Activated CD8-positive, alpha-beta memory T cell treated with anti-CD3 and anti-CD28 coated beads, Interleukin-2, amount 50 U/mL, for 1 hour (primary cell): Measurements from ENCODE around the gene PPP1CA.

Source experiments
- DNase-seq: peaks from one replicate; pipeline ENCODE4 v3.0.0-alpha.2; 2020; ENCODE audit errors: extremely low read depth

Gene PPP1CA

DNA sequence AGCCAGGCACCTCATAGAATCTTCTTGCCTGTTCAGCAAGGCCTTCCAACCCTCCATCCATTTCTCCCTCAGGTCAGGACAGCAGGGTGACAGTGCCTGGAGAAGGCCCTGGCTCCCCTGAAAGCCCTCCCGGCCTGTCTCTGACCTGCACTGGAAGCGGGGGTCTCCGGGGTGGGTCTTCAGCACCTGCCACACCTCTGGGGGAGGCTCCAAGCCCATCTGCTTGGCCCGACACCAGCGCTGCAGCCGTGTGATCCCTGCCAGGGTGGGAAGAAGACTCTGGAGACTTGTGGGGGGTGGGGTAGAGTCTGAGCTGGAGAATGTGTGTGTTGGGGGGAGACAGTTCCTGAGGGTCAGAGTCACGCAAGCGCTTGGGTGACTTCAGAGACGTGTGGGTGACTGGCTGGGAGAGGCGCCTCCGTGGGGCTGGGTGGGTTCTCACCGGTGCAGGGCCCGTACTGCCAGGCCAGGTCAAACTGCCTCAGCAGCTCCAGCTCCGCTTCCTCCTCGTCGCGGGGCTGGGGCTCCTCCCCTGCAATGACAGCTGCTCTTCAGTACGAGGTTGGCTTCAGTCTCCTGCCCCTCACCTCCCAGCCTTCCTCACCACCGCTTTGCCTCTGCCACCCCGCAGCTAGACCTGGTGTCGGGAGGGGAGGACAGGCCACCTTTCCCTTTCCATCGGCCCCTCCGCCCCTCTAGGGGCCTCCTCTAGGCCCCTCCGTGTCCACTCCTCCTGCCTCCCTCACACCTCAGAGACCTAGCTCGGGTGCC, 48.9 kb downstream of the PPP1CA start:
- DNase-seq: no peak

DNA sequence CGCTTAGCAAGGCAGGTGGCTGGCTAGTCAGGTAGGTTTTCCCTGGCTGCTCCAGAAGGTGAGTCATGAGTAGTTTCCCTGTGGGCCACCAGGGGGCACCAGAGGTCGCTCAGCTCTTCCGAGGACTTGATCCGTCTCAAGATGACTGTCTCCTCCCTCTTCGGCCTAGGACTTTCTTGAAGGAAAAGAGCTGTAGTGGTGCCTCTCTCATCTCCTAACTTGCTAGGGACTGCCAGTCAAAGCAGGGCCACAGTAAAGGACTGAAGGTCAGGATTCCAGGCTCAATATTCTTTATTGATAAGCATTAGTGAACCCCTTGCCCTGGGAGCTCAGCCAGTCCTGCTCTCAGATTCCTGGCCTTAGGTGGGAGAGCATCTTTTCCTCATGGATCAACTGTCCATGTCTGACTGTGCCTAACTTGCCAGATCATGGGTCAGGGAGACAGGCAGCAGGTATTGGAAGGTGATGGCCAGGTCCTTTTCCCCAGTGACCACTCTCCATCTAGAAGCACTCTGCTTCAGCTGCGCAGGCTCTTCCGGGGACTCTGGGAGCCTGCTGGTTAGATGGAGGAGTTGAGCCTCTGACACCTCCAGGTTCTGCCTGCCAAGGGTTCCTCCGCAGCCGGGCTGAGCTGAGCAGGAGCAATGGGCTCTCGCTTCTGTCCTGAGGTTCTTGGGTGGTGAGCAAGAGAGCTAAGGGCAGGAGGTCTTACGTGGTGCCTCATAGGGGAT, 50.2 kb downstream of the PPP1CA start:
- DNase-seq: no peak

DNA sequence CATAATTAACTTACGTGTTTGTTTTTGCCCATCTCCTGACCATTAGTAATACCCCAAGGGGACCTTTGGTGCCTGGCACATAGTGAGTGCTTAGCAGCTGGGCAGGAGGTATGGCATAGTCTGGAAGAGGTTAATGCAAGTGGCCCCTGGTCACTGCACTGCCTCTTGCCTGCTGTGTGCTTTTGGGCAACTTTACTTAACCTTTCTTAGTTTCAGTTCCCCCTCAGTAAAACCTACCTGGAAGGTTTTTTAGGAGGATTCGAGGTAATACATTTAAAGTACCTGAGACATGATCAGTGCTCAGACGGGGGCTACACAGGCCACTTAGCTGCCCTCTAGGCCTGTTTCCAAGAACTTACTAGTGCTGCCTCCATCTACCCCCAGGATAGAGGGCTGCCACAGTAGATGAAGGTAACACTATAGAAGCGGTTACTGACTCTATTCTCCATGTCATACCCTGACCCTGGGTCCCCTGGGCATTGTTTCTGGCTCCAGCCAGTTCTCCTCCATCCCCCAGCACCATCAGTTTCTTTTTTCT, 51.7 kb downstream of the PPP1CA start:
- no peak for DNase-seq

DNA sequence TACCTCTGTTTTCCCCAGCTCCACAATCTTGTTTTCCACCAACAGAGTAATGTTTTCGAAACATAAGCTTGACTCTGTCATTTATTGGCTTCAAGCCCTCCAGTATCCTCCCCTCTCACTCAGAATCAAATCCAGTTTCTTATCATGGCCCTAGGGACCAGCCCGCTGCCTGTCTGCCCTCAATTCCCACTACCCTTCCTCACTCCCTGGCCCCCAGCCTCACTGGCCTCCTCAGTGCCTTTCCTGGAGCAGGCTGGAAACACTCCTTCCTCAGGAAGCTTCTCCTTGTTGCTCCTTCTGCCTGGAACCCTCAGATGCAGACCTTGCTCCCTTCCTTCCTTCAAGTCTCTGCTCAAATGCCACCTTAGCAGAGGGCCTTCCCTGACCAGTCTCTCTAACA, 52.2 kb downstream of the PPP1CA start:
- no peak for DNase-seq

DNA sequence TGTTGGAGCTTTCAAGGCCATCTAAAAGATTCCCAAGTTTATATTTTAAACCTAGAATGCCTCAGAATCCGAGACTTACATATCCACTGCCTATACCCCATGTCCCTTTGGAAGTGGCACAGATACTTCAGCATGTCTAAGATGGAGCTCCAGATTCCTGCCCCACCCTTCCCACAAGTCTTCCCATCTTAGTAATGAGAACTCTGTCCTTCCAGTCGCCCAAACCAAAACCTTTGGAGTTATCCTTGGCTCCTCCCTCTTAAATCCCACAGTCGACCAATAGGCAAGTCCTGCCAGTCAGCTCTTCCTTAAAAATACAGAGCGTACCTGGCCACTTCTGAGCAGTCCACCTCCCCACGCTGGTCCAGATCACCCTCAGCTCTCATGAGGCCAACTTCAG, 52.6 kb downstream of the PPP1CA start:
- DNase-seq: no peak
